Gastrocnemius medialis (tissue), 4 donors: ENCODE measurements around the gene UNC80. TPM values are rescaled to one million over a fixed set of nuclear protein-coding genes. Genes with fewer than 3 reads are reported as not detected.

ENCODE experiments used
- ATAC-seq, 2 donors: fragments of 150-250 bp; one replicate each; pipeline ENCODE4 v1.9.1; 2016
- DNase-seq, 2 donors: peaks; one replicate each; pipeline ENCODE4 v3.0.0-alpha.2; 2019
- H3K27ac ChIP-seq, 4 donors: fragments of 200-600 bp; sonication (generic); 1 replicate in 1 of 4; 2 replicates in 3 of 4; pipeline ENCODE4 v1.5.1; 2016 to 2018; ENCODE audit warnings: mild to moderate bottlenecking in 2 of 4, moderate library complexity in 1 of 4
- H3K27me3 ChIP-seq, 3 donors: fragments of 200-600 bp; sonication (generic) in 2 of 3; 1 replicate in 1 of 3; 2 replicates in 2 of 3; pipeline versions ENCODE4 v1.5.1 to v1.6.0; 2016 to 2019; ENCODE audit warnings: mild to moderate bottlenecking in 1 of 3, moderate library complexity in 1 of 3
- H3K36me3 ChIP-seq, 2 donors: fragments of 200-600 bp; sonication (generic) in 1 of 2; one replicate each; pipeline ENCODE4 v1.5.1; 2017 to 2018
- H3K4me1 ChIP-seq, 2 donors: fragments of 200-600 bp; sonication (generic) in 1 of 2; one replicate each; pipeline ENCODE4 v1.5.1; 2016 to 2017; ENCODE audit warnings: mild to moderate bottlenecking in 2 of 2
- H3K4me3 ChIP-seq, 4 donors: fragments of 200-600 bp; sonication (generic) in 3 of 4; 1 replicate in 1 of 4; 2 replicates in 3 of 4; pipeline ENCODE4 v1.5.1; 2016 to 2019; ENCODE audit warnings: mild to moderate bottlenecking in 2 of 4
- H3K9me3 ChIP-seq, 3 donors: fragments of 200-600 bp; sonication (generic) in 2 of 3; 1 replicate in 1 of 3; 2 replicates in 2 of 3; pipeline ENCODE4 v1.5.1; 2016 to 2019
- POLR2A ChIP-seq, 2 donors: fragments of 450-650 bp; IDR thresholded peaks; one replicate each; pipeline ENCODE4 v1.6.1; 2017; ENCODE audit warnings: antibody characterized with exemption in 2 of 2, mild to moderate bottlenecking in 2 of 2, moderate library complexity in 2 of 2
- in situ Hi-C, 4 donors: fragments of 200-750 bp; cut with MboI; loops; one replicate each; pipeline versions ENCODE4 v1.15.0 to v1.8.0; 2017; ENCODE audit warnings: low sequenced_read_pairs in 4 of 4
- intact Hi-C: fragments of 100-400 bp; cut with DNase I; formaldehyde crosslinking; loops from one replicate; pipeline ENCODE4 v1.15.1; 2023; ENCODE audit warnings: low total_unique reads
- total RNA-seq, 4 donors: library from RNA; depleted of rRNA; stranded (reverse); fragments of >200 nt; gene quantifications; one replicate each; pipeline versions ENCODE4 v1.1.0 to v1.2.3, GENCODE V29; 2016
- TF ChIP-seq, protein P1 (sequence below), 5 experiments: fragments of 450-650 bp in 3 of 5; fragments of 200-600 bp in 2 of 5; sonication (generic) in 2 of 5; IDR thresholded peaks in 4 of 5; conservative IDR thresholded peaks in 1 of 5; 1 replicate in 4 of 5; 2 replicates in 1 of 5; pipeline ENCODE4 v1.5.1; 2016 to 2019; ENCODE audit warnings: antibody characterized with exemption in 5 of 5, mild to moderate bottlenecking in 3 of 5, moderate library complexity in 3 of 5

UNC80 gene
- total RNA-seq, 4 donors from 2014 or later, result not detected

DNA sequence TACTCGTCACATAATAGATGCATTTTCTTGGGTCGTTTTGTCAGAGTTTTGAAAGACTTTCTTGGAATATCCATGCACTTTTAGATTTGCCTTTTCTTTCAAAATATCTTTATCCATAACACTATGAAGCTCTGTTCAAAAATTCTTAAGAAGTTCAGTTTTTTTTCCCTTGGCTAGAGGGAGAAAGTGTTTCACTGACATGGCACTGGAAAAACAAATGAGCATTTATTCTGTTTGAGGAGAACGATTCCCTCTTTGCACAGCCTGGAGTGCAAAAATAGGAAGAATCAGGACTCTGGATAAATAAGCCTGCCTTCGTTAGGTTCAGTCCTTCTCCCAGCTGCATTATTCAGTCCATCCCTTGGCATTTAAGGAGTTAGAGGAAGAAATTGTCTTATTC lies 139.9 kb downstream of the UNC80 start:
- TF ChIP-seq, protein P1, sequence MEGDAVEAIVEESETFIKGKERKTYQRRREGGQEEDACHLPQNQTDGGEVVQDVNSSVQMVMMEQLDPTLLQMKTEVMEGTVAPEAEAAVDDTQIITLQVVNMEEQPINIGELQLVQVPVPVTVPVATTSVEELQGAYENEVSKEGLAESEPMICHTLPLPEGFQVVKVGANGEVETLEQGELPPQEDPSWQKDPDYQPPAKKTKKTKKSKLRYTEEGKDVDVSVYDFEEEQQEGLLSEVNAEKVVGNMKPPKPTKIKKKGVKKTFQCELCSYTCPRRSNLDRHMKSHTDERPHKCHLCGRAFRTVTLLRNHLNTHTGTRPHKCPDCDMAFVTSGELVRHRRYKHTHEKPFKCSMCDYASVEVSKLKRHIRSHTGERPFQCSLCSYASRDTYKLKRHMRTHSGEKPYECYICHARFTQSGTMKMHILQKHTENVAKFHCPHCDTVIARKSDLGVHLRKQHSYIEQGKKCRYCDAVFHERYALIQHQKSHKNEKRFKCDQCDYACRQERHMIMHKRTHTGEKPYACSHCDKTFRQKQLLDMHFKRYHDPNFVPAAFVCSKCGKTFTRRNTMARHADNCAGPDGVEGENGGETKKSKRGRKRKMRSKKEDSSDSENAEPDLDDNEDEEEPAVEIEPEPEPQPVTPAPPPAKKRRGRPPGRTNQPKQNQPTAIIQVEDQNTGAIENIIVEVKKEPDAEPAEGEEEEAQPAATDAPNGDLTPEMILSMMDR (IDR thresholded peaks at IDR 0.05 in 4 of 5, conservative IDR thresholded peaks at IDR 0.05 in 1 of 5), result no peak
- TF ChIP-seq POLR2A (IDR thresholded peaks at IDR 0.05), result no peak
- in situ Hi-C loops (no loop called here), intact Hi-C loops (no loop called here)
- H3K4me1 ChIP-seq, result no peaks in the 10 kb centered on the region
- no peak for ATAC-seq
- H3K27me3 ChIP-seq, result no peaks in the 10 kb centered on the region
- no peaks in the 10 kb centered on the region for H3K9me3 ChIP-seq
- no peak overlapping the region for H3K4me3 ChIP-seq
- no peak for DNase-seq
- no peak overlapping the region for H3K27ac ChIP-seq
- no peaks in the 10 kb centered on the region for H3K36me3 ChIP-seq

DNA sequence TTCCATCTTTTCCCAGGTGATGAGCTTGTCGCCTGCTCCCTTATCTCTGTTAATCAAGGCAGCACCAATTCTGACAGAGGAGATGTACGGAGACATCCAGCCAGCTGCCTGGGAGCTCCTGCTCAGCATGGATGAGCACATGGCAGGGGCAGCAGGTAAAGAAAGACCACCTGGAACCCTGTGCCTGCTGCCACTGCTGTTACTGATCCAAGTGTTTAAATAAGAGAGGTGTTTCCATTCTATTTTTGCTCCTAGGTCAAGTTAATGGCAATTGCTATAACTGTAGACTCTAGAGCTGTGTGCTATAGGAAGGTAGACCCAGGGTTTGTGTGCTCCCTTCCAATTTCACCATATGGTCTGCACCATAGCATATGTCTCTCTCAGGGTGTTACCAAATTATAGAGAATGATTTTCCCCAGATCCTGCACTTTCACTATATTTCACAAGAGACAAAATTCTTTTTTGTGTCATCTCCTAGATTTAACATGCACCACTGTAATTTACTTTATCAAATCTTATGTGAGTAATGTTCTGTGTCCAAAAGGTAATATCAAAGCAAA lies 142.2 kb downstream of the UNC80 start:
- in situ Hi-C loops (no loop called here), intact Hi-C loops (no loop called here)
- TF ChIP-seq POLR2A (IDR thresholded peaks at IDR 0.05), result no peak
- TF ChIP-seq, protein P1 (IDR thresholded peaks at IDR 0.05 in 4 of 5, conservative IDR thresholded peaks at IDR 0.05 in 1 of 5), result no peak
- Histone ChIP-seq H3K4me3 (no peak overlapping the region), H3K27me3 (no peaks in the 10 kb centered on the region), H3K36me3 (no peaks in the 10 kb centered on the region), H3K4me1 (no peaks in the 10 kb centered on the region), H3K27ac (no peak overlapping the region), H3K9me3 (no peaks in the 10 kb centered on the region)
- ATAC-seq, result no peak
- no peak for DNase-seq

DNA sequence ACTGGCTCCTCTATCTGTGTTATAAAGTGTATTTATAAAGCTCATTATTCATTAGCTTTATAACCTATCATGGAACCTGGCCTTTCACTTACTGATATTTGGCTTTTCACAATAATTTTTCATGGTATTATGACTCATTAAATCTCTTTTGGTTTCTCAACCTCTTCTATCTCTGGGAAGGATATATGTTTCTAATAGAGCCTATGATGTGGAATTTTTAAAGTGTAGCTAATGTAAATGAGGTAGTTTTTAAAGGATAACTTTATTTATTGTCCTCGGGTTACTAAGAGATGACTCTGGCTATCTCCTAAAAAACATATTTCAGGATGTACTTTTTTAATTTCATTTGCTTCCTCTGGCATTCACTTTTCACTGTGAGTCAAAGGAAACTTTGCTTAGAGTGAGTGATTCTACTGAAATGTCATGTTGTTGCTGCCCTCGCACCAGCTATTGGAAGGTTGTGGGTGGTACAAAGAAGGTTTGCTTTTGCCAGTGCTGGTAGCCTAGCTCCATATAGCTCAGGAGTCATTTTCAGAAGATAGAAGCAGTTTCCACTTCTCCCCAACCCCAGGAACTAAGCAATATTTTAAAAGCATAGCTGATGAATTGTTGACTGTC lies 145.6 kb downstream of the UNC80 start:
- H3K27me3 ChIP-seq, result no peaks in the 10 kb centered on the region
- no peaks in the 10 kb centered on the region for H3K4me1 ChIP-seq
- ATAC-seq (no peak), DNase-seq (no peak)
- TF ChIP-seq, protein P1 (IDR thresholded peaks at IDR 0.05 in 4 of 5, conservative IDR thresholded peaks at IDR 0.05 in 1 of 5), result no peak
- TF ChIP-seq POLR2A (IDR thresholded peaks at IDR 0.05), result no peak
- in situ Hi-C loops (no loop called here), intact Hi-C loops (no loop called here)
- H3K9me3 ChIP-seq, result no peaks in the 10 kb centered on the region
- no peak overlapping the region for H3K4me3 ChIP-seq
- no peaks in the 10 kb centered on the region for H3K36me3 ChIP-seq
- H3K27ac ChIP-seq, result no peak overlapping the region

DNA sequence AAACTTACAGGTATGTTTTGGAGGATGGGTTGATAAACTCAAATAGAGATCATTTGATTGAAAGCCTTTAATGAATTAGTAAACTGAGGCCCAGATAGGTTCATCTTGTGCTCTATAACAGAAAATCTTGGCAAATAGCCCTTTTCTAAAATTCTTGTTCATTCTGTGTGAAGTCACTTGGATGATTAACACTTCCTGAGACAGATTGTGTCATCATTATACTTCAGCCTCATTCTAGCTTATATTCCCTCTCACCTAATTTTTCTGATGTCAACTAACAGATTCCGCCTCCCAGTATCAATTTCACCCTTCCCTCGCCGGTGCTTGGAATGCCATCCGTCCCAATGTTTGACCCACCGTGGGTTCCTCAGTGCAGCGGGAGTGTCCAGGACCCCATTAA lies 146.6 kb downstream of the UNC80 start:
- H3K27ac ChIP-seq, result no peak overlapping the region
- H3K4me3 ChIP-seq, result no peak overlapping the region
- H3K36me3 ChIP-seq, result no peaks in the 10 kb centered on the region
- no peak for TF ChIP-seq POLR2A (IDR thresholded peaks at IDR 0.05)
- TF ChIP-seq, protein P1 (IDR thresholded peaks at IDR 0.05 in 4 of 5, conservative IDR thresholded peaks at IDR 0.05 in 1 of 5), result no peak
- ATAC-seq, result no peak
- in situ Hi-C loops (no loop called here), intact Hi-C loops (no loop called here)
- no peaks in the 10 kb centered on the region for H3K4me1 ChIP-seq
- H3K27me3 ChIP-seq, result no peaks in the 10 kb centered on the region
- H3K9me3 ChIP-seq, result no peaks in the 10 kb centered on the region
- DNase-seq, result no peak

DNA sequence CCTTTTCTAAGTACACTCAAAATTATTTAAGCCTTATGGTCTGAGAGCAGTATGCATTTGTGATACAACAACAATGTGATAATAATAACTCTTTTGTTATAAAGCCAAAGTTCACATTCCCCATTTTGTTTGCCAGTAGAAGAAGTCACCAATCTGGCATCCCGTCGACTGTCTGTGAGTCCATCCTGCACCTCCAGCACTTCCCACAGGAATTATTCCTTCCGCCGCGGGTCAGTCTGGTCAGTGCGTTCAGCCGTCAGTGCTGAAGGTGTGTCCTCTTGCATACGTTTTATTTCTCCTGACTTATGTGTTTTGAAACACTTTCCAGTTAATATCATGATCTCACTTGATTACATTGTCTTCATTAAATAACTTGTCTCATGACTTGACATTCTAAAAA lies 150.5 kb downstream of the UNC80 start:
- TF ChIP-seq, protein P1 (IDR thresholded peaks at IDR 0.05 in 4 of 5, conservative IDR thresholded peaks at IDR 0.05 in 1 of 5), result no peak
- no peak for TF ChIP-seq POLR2A (IDR thresholded peaks at IDR 0.05)
- ATAC-seq (no peak), DNase-seq (no peak)
- in situ Hi-C loops, result no loop called here
- intact Hi-C loops, result no loop called here
- H3K4me1 ChIP-seq, result no peaks in the 10 kb centered on the region
- no peak overlapping the region for H3K4me3 ChIP-seq
- no peaks in the 10 kb centered on the region for H3K27me3 ChIP-seq
- H3K9me3 ChIP-seq, result no peaks in the 10 kb centered on the region
- H3K27ac ChIP-seq, result no peak overlapping the region
- H3K36me3 ChIP-seq, result no peaks in the 10 kb centered on the region
